HuH-7 (cell line): ENCODE results near the gene IL4I1.
"Not testable (repeated sequence)": the region's sequence is repeated elsewhere in the genome, so short reads cannot be mapped to it uniquely, and the experiment has no call there.

Experiments used
- DNase-seq: peaks from one replicate; pipeline ENCODE4 v3.0.0; 2011; ENCODE audit warnings: low spot score

The IL4I1 gene

DNA sequence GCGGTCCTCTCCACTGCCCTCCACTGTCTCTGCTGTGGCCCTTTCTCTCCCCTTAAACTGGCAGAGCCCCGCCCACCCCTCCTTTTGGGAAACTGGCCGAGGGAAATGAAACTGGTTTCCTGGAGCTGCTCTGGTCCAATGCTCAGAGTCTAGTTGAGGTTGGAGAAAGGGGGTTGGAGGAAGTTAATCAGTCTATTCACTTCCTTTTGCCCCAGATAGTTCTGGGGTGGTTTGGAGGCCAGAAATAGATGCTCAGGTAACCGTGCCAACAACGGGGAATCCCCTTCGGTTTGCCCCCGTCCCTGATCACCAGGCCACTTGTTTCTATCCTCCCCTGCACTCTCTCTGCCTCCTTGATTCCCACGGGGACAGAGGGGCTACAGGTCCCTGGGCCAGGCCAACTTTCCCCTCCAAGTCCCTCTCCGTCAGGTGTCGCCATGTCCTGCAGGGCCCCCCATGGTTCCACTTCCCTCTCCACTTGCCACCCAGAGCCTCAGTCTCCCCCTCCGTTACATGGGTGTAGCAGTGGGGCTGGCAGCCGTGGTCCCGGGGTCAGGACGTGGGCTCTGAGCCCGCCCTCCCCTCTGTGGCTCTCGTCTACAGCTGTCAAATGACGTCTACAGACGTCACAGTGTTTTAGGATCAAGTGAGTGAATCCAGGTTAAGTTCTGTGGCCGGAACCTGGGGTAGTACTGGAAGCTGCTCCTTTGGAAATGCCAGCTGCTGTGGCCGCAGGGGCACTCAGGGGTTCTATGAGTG, at the start of gene IL4I1:
TSS of gene IL4I1 (minus strand) at position 25 of the 759 bp plus-strand sequence. CDS start 727 bp downstream, outside the sequence.
- no peak for DNase-seq

GRCh38 chr19:49946415-49946814, 49.7 kb upstream of the IL4I1 start:
- no peak for DNase-seq

- not testable (repeated sequence) for DNase-seq
These were observed 47.9 kb upstream of the IL4I1 start for GRCh38 chr19:49944567-49944966.

- no peak for DNase-seq
These were observed 43.8 kb upstream of the IL4I1 start for GRCh38 chr19:49940482-49940791.

DNA sequence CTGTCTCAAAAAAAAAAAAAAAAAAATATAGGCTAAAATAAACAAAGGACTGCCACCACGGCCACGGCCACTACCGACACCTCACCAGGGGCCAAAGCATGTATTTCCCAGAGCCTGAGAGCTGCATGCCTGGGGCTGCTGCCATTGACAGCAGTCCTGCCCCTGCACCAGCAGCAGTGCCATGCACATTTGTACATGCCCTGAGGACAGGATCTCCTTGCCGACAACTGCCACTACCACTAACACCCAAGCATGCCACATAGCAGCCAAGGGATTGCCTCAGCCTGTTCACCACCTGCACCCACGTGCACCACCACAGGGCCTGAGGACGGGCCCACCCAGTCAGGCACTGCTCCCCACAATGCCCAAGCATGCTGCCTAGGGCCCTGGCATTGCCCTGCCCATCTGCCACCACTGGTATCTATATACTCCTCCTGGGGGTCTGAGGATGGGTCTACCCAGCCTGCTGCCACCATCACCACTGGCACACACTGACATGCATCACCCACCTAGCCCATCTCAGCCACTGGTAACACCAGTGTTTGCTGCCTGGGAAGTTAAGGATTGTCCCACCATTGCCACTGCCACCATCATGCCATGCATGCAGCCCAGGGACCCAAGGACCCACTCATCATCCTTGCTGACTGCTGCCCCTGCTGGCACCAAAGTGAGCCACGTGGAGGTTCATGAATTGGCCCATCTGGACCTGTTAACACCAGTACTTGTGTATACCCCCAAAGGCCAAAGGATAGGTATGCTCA, 43.2 kb upstream of the IL4I1 start:
- DNase-seq = no peak

GRCh38 chr19:49938662-49939061, 42.0 kb upstream of the IL4I1 start:
- no peak for DNase-seq

DNA sequence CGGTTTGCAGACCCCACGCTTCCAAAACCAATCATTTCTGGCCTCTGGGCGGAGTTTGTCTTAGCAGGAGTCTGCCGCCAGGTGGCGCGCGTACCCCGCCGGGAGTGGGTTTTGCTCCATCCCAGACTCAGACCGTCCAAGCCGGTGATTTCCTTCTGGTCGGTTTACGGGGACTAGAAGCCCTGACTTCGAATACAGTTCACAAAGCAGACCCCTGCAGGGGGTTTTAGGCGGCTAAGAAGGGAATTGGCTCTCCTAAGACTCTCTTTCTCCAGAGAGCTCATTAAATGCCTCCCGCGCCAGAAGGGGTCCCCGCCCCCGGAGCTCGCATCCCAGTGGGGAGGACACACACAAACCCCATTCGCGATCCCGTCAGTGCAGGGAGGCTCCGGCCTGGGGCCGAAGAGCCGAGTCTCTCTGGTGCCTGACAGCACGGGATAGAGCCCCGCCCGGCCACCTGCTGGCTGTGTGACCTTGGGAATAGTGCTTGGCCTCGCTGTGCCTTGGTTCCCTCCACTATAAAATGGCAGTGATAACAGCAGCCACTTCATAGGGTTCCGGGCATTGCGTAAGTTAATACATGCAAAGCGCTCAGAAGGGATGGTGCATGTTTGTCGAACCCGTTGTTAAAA, 41.2 kb upstream of the IL4I1 start:
- DNase-seq = peak; percentile 88

DNA sequence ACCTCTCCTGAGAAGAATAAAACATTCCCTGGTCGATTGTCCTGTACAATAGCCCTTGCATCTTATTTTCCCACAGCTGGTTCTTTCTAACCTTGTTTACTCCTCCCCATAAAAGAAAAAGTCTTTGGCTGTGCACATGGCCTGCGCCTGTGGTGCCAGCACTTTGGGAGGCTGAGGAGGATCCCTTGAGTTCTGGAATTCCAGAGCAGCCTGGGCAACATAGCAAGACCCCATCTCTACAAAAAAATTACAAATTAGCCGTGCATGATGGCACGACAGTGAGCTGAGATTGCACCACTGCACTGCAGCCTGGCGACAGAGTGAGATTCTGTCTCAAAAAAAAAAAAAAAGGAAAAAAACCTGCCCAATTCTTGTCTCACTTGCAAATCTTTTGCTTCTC, 39.9 kb upstream of the IL4I1 start:
- DNase-seq = no peak

- DNase-seq = no peak
These were observed 37.0 kb upstream of the IL4I1 start for GRCh38 chr19:49933643-49934042.

GRCh38 chr19:49932731-49933131, 36.0 kb upstream of the IL4I1 start:
- DNase-seq = no peak

DNA sequence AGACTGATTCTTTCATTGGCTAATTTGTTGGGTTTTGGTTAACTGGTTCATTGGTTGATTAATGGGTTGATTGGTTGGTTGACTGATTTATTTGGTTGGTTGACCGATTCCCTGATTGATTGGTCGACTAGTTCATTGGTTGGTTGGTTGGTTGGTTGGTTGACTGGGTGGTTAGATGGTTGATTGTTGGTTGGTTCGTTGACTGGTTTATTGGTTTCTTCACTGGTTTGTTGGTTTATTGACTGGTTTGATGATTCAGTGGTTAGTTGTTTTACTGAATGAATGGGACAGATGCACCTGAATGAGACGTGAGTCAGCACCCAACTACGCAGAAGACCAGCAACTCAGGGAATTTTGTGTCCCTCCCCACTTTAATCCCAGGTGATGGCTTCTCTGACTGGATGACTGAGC, 35.4 kb upstream of the IL4I1 start:
- DNase-seq = no peak

DNA sequence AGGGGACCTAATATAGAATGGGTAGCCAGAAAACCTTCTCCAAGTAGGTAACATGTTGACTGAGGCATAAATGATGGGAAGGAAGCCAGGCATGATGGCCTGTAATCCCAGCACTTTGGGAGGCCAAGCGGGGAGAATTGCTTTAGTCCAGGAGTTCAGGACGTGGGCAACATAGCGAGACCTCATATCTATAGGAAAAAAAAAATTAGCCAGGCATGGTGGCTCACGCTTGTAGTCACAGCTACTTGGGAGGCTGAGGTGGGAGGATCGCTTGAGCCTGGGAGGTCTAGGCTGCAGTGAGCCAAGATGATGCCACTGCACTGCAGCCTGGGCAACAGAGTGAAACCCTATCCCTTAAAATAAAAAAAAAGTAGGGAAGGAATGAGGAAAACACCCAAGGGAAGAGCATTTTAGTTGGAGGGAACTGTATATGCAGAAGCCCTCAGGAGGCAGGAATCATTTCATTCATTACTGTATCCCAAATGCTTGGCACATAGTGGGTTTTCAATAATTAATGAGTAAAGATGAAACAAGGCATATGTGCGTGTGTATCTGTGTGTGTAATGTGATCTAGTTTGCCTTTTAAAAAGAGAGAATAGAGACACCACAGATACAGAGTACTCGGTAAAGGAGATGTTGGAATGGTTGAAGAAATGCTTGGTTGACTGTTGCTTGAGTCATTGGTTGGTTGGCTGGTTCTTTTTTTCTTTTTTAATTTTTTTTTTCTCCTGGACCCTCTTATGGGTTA, 34.8 kb upstream of the IL4I1 start:
- no peak for DNase-seq

DNA sequence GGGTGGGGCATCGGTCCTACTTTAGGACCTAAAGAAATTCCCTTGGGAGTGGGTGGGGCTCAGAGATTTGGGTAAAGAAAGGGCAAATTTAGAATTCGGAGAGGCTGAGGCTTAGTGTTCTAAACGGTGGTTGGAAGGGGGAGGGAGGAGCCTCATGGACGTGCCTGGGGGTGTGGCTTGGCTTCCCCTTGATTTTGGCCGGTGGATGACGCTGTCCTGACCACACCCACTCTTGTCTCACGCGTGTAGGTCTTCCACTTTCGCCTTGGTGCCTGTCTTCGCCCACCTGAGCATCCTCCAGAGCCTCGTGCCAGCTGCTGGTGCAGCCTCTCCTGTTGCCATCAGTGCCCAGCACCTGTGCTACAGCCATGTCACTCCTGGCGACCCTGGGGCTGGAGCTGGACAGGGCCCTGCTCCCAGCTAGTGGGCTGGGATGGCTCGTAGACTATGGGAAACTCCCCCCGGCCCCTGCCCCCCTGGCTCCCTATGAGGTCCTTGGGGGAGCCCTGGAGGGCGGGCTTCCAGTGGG, 33.9 kb upstream of the IL4I1 start:
- no peak for DNase-seq

DNA sequence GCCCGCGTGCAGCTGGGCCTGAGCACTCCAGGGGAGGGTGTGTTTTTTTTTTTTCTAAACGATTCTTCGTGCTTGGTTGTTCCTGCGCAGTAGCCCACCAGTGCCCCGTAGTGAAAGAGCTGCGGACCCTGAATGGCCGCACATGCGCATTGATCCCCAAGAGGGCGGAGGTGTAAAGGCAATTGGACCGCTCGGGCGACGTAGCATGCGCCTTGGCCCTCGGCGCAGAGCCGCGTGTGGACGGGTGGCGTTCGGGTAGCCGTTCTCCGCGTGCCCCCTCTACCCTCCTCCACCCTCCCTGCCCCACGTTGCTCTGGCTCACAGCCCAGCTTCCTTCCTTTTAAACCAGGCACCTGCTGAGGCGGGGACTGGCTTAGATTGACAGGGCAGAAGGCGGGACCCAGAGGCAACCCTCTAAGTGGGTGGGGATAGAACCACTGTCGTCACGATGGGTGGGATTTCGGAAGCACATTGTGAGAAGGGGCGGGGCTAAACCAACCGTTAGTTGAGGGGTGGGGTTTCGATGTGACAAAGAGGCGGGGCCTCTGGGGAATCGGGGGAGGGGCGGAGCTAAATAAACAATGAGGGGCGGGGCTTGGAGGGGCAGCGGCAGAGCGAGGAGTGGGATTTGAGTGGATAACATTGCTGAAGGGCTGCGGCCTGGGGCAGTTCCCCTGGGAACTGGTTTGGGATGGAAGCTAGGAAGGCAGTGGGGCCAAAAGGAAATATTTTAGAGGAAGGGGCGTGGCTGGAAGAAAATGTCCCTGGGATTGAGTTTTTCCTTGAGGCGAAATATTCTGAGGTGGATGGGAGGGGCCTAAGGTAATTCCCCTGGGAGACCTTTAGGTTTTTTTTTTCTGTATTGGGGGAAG, 33.2 kb upstream of the IL4I1 start:
- DNase-seq = peak; percentile 93

GRCh38 chr19:49929121-49929610, 32.5 kb upstream of the IL4I1 start, which contains the start of the genes ATF5 and NUP62:
Gene ATF5, plus strand, starts transcription at chr19:49929205. Its CDS starts 1,646 bp downstream, at chr19:49930851.
Gene NUP62, minus strand, starts transcription at chr19:49929504. Its CDS starts 19,697 bp downstream, at chr19:49909807.
- peak; percentile 98 for DNase-seq

DNA sequence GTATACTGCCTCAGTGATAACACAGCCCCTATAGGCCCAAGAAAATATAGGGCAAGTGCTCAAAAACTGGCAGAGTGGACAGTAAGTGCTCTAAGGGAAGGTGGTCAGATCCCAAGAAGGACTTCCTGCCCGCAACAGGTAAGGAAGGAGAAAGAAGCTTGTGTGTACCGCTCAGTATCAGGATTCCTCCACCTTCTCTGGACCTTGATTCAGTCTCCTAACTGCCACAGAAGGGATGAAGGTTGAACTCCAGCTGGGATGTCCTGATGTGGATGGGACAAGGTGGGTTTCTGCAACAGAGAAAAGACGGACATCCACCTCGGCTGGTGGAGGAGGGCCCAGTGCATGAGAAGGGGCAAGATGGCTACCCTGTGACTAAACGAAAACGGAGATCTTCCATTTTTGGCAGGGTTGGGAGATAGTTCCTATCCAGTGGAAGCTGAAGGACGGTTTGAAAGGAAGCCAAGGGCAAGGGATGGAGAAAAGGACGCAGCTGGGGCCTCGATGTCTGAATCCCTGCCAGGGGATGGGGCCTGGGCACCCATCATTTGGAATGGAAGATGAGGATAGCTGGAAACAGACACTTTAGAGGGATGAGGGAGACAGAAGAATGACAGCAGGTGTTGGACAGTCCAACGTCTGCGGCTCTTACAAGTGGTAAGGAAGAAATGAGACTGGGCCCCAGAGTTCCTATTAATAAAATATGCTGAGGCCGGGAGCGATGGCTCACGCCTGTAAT, 31.0 kb upstream of the IL4I1 start:
- DNase-seq = no peak

DNA sequence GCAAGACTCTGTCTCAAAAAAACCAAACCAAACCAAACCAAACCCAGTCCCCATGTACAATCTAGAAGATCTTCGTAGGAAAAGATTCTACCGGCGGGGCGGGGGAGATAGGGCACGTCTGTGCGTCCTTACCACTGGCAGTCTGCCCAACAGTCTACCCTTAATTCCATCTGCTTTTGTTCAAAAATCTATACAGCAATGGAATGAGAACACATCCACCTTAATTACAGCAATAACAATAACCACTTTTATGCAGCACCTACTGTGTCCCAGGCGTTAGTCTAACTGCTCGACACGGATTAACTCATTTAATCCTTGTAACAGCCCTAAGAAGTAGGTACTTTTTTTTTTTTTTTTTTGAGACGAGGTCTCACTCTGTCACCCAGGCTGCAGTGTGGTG, 29.8 kb upstream of the IL4I1 start:
- DNase-seq = no peak

DNA sequence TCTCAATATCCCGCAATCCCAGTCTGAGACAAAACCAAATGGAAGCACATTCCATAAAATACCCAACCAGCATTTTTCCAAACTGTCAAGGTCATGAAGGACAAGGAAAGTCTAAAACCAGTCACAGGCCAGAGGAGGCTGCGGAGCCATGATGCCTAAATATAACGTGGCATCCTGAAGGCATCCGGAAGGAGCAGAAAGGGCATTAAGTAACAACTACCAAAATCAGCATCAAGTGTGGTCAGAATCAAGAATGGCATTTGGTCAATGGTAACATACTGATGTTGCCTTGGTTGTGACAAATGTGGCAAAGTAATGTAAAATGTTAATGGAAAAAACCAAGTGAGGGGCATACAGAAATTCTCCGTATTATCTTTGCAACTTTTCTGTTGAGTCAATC, 28.8 kb upstream of the IL4I1 start:
- DNase-seq = no peak

GRCh38 chr19:49924881-49925210, 28.2 kb upstream of the IL4I1 start:
- DNase-seq = not testable (repeated sequence)
